Lower lobe of right lung (tissue), 2 donors: ENCODE measurements around the gene HOXC9. TPM values are rescaled to one million over a fixed set of nuclear protein-coding genes. Genes with fewer than 3 reads are reported as not detected.

Source experiments
- ATAC-seq, 2 donors: fragments of 200-7000 bp; cut with Tn5 transposase; one replicate each; pipeline ENCODE4 v1.9.1; 2020 to 2022; ENCODE audit warnings: mild to moderate bottlenecking in 2 of 2, moderate library complexity in 2 of 2
- DNase-seq: peaks from one replicate; pipeline ENCODE4 v3.0.0-alpha.2; 2020
- H3K27ac ChIP-seq: fragments of 200-600 bp; one replicate; pipeline ENCODE4 v1.8.0; 2022
- H3K27me3 ChIP-seq: fragments of 200-600 bp; one replicate; pipeline ENCODE4 v1.8.0; 2022; ENCODE audit warnings: low read depth
- H3K36me3 ChIP-seq: fragments of 200-600 bp; one replicate; pipeline ENCODE4 v1.8.0; 2022; ENCODE audit warnings: mild to moderate bottlenecking
- H3K4me1 ChIP-seq: fragments of 200-600 bp; one replicate; pipeline ENCODE4 v1.8.0; 2022
- H3K4me3 ChIP-seq: fragments of 200-600 bp; one replicate; pipeline ENCODE4 v1.8.0; 2022; ENCODE audit warnings: mild to moderate bottlenecking
- H3K9me3 ChIP-seq: fragments of 200-600 bp; one replicate; pipeline ENCODE4 v1.8.0; 2022
- CTCF ChIP-seq: fragments of 200-600 bp; IDR thresholded peaks from one replicate; pipeline ENCODE4 v1.8.0; 2022; ENCODE audit warnings: antibody characterized with exemption, mild to moderate bottlenecking
- intact Hi-C: fragments of 100-400 bp; cut with DNase I; formaldehyde crosslinking; loops from one replicate; pipeline ENCODE4 v1.11.0; 2022
- total RNA-seq: library from RNA; stranded (reverse); fragmentation: NEBNext Ultra II Directional; extraction: Animal tissue kit (Norgen Biotek cat#: 25700); gene quantifications from one replicate; pipeline ENCODE4 v1.2.1, GENCODE V29; 2021
- donor health status: DM: no; HTN: yes; CAD: no; lungs with severe emphysema.

The HOXC9 gene
- total RNA-seq, 1 donor from 2014 or later: not detected

- intact Hi-C loops: loop anchor here (5.0 kb wide), 1 partner anchor 206 kb away; no protein-coding TSS in a partner anchor
- TF ChIP-seq CTCF: no peak
- no peaks in the 10 kb centered on the region for H3K9me3 ChIP-seq
- DNase-seq: no peak
- no peak overlapping the region for H3K4me3 ChIP-seq
- H3K4me1 ChIP-seq: peaks cover 31% of the 10 kb centered on the region
- ATAC-seq: no peak
- no peak overlapping the region for H3K27ac ChIP-seq
- H3K36me3 ChIP-seq: no peaks in the 10 kb centered on the region
- peaks cover 100% of the 10 kb centered on the region for H3K27me3 ChIP-seq
Measured at GRCh38 chr12:54001283-54002187, 1.6 kb downstream of the HOXC9 start.

GRCh38 chr12:54002278-54002914, 2.4 kb downstream of the HOXC9 start:
- intact Hi-C loops: loop anchor here (5.0 kb wide), 1 partner anchor 205 kb away; no protein-coding TSS in a partner anchor
- peaks cover 100% of the 10 kb centered on the region for H3K27me3 ChIP-seq
- H3K4me3 ChIP-seq: no peak overlapping the region
- TF ChIP-seq CTCF: no peak
- H3K4me1 ChIP-seq: peaks cover 29% of the 10 kb centered on the region
- no peaks in the 10 kb centered on the region for H3K36me3 ChIP-seq
- H3K27ac ChIP-seq: no peak overlapping the region
- no peak for DNase-seq
- H3K9me3 ChIP-seq: no peaks in the 10 kb centered on the region
- ATAC-seq: no peak

GRCh38 chr12:54002915-54003389, 3.0 kb downstream of the HOXC9 start:
- Histone ChIP-seq H3K27me3 (peaks cover 100% of the 10 kb centered on the region), H3K27ac (no peak overlapping the region), H3K4me3 (no peak overlapping the region), H3K9me3 (no peaks in the 10 kb centered on the region), H3K36me3 (no peaks in the 10 kb centered on the region), H3K4me1 (peaks cover 28% of the 10 kb centered on the region)
- no peak for TF ChIP-seq CTCF
- no peak for DNase-seq
- intact Hi-C loops: loop anchor here (5.0 kb wide), 1 partner anchor 204 kb away; no protein-coding TSS in a partner anchor
- no peak for ATAC-seq

- Histone ChIP-seq H3K4me1 (peaks cover 28% of the 10 kb centered on the region), H3K4me3 (no peak overlapping the region), H3K9me3 (no peaks in the 10 kb centered on the region), H3K36me3 (no peaks in the 10 kb centered on the region), H3K27me3 (peaks cover 99% of the 10 kb centered on the region), H3K27ac (no peak overlapping the region)
- ATAC-seq (no peak), DNase-seq (no peak)
- intact Hi-C loops: loop anchor here (5.0 kb wide), 1 partner anchor 204 kb away; no protein-coding TSS in a partner anchor
- TF ChIP-seq CTCF: no peak
Measured at GRCh38 chr12:54003625-54004024, 3.7 kb downstream of the HOXC9 start.

GRCh38 chr12:54004063-54004840, 4.3 kb downstream of the HOXC9 start:
- intact Hi-C loops: loop anchor here (5.0 kb wide), 1 partner anchor 203 kb away; no protein-coding TSS in a partner anchor

More at GRCh38 chr12:54004063-54004840, 4.3 kb downstream of the HOXC9 start:
- H3K4me1 ChIP-seq: peaks cover 31% of the 10 kb centered on the region
- DNase-seq (no peak), ATAC-seq (no peak)
- no peak for TF ChIP-seq CTCF
- H3K36me3 ChIP-seq: no peaks in the 10 kb centered on the region
- peaks cover 96% of the 10 kb centered on the region for H3K27me3 ChIP-seq
- H3K4me3 ChIP-seq: no peak overlapping the region
- H3K9me3 ChIP-seq: no peaks in the 10 kb centered on the region
- H3K27ac ChIP-seq: no peak overlapping the region
